HCEC 1CT (cell line): ENCODE data around the gene E2F2.
"Not testable (repeated sequence)": the region's sequence is repeated elsewhere in the genome, so short reads cannot be mapped to it uniquely, and the experiment has no call there.

Source experiments
- DNase-seq: peaks from one replicate; pipeline ENCODE4 v3.0.0-alpha.2; 2017

E2F2 gene

GRCh38 chr1:23522244-23522982 lies 8.6 kb downstream of the E2F2 start:
- no peak for DNase-seq

GRCh38 chr1:23521588-23521987 lies 9.4 kb downstream of the E2F2 start:
- DNase-seq = no peak

GRCh38 chr1:23517581-23517980 lies 13.5 kb downstream of the E2F2 start:
- DNase-seq = no peak

- no peak for DNase-seq
Measured at GRCh38 chr1:23515905-23516304, 15.1 kb downstream of the E2F2 start.

DNA sequence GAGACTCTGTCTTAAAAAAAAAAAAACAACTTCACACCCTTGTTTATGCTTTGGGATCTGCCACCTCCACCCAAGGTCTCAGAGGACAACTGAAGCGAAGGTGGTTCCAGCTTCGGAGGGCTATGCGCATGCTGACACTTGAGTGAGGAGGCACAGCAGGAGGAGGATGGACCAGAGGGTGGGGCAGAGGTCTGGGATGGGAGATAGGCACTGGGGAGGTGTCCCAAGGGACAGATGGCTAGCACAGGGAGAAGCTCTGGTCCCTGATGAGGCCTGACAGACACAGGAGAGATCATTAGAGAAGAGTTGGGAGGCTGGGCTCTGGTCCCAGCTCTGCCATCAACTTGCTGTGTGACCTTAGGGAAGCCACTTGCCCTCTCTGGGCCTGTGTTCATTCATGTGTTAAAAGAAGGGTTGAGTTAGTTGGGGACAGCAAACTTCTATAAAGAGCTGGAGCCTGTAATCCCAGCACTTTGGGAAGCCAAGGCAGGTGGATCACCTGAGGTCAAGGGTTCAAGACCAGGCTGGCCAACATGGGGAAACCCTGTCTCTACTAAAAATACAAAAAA lies 16.8 kb downstream of the E2F2 start:
- no peak for DNase-seq

- DNase-seq = no peak
Measured at GRCh38 chr1:23509896-23510295, 21.1 kb downstream of the E2F2 start.

- no peak for DNase-seq
Measured at GRCh38 chr1:23506376-23507107, 24.5 kb downstream of the E2F2 start.

- DNase-seq = no peak
Measured at GRCh38 chr1:23505851-23506250, 25.2 kb downstream of the E2F2 start.

GRCh38 chr1:23504156-23504555 lies 26.9 kb downstream of the E2F2 start:
- DNase-seq = not testable (repeated sequence)

DNA sequence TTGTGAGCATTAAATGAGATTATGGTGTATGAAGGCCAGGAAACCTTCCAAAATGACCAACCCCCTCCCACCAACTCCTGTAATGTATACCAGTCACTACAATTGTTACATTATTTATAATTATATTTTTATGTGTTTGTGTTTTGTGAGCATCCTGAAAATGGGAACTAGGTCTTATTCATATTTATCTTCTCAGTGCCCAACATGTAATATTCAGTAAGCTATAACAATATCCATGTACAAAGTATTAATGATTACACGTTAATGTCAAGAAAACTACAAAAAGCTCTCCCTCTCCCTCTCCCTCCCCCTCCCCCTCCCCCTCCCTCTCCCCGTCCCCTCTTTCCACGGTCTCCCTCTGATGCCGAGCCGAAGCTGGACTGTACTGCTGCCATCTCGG lies 28.1 kb downstream of the E2F2 start:
- DNase-seq = no peak

GRCh38 chr1:23500466-23500865 lies 30.6 kb downstream of the E2F2 start:
- no peak for DNase-seq

GRCh38 chr1:23497777-23498439 lies 33.1 kb downstream of the E2F2 start:
- no peak for DNase-seq

DNA sequence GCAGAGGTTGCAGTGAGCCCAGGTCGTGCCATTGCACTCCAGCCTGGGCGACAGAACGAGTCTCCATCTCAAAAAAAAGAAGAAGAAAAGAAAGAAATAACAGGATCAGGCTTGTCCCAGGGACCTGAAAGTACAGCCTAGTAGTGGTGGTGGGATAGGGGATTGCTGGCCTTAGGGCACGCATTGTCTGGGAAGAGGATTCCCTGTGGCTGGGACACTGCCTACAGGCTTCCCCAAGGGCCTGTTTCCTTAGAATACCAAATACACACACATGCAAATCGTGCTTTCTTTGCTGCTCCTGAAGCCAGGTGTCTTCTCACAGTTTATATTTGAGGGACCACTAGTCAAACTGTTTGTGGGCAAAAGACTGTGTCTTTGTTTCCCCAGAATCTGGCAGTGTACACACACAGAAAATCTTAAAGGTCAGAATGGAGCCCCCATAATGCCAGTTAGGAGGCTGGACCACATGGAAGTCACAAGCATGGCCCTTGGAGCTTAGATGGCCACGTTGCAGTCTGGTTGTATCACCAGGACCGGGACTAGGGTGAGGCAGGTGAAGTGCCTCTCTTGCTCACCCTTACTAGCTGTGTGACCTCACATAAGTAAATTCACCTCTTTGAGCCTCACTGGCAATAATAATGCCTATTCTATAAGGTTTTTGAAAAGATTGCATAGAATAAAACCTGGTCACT lies 34.4 kb downstream of the E2F2 start:
- DNase-seq = no peak

- DNase-seq = not testable (repeated sequence)
Measured at GRCh38 chr1:23494836-23495235, 36.2 kb downstream of the E2F2 start.

DNA sequence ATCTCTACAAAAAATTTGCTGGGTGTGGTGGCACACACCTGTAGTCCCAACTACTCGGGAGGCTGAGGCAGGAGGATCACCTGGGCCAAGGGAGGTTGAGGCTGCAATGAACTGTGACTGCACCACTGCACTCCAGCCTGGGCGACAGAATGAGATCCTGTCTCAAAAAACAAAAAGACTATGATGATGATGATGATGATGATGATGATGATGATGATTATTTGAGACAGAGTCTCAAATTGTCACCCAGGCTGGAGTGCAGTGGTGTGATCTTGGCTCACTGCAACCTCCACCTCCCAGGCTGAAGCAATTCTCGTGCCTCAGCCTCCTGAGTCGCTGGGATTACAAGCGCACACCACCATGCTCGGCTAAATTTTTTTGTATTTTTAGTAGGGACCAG lies 38.3 kb downstream of the E2F2 start:
- DNase-seq = not testable (repeated sequence)

DNA sequence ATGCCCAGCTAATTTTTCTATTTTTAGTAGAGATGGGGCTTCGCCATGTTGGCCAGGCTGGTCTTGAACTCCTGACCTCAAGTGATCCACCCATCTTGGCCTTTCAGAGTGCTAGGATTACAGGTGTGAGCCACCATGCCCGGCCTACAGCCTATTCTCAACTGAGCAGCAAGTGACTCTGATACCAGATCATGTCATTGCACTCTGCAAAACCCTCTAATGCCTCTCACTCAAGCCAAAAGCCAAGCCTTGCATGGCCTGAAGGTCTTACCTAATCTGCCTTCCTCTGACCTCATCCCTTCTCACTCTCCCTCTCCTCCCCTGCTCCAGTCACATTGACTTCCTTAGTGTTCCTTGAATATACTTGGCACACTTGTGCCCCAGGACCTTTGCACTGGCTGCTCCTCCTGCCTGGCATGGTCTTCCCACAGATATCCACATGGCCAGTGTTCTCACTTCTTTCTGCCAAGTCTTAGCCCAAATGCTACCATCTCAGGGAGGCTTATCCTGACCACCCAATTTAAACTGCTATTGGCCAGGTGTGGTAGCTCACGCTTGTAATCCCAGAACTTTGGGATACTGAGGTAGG lies 38.8 kb downstream of the E2F2 start:
- no peak for DNase-seq

- no peak for DNase-seq
Measured at GRCh38 chr1:23489842-23490241, 41.2 kb downstream of the E2F2 start.

DNA sequence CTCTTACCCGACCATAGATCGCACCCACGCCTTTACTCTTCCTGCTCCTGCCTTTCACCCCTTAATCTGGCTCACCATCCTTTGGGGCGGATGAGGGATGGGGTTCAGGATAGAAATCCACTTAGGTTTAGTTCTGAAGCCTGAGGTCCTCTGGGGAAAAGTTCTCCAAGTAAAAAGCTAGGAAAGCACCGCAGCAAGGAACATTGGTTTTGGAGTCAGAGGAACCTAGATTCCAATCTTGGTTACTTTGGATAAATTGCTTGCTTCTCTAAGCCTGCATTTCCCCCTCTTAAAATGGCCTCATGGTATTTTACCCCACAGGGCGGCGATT lies 46.1 kb downstream of the E2F2 start:
- DNase-seq = no peak

- peak; percentile 87 for DNase-seq
Measured at GRCh38 chr1:23484253-23485001, 46.6 kb downstream of the E2F2 start.

- DNase-seq = peak; percentile 6
Measured at GRCh38 chr1:23483321-23484252, 47.4 kb downstream of the E2F2 start, which contains the start of gene ASAP3. Gene ASAP3, minus strand, starts transcription at chr1:23484179. Its CDS starts 46 bp downstream, at chr1:23484133.

DNA sequence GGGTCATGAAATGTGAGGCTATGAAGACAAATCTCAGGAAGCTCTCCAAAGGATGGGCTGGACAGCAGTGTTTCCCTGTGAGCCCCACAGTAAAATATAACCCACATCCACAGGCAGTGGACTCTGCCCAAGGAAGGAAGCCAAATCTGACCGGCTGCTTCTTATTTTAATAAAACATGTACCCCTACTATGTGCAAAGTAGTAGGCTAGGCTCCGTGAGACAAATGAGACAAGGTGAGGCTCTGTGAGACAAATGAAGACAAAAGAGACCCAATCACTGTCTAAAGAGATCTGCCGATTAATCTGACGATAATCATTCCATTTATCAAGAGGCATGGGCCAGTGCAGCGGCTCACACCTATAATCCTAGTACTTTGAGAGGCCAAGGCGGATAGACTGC lies 49.1 kb downstream of the E2F2 start:
- DNase-seq = no peak
